Type B pancreatic cell (in vitro differentiated cells): ENCODE data around the gene MT1B. TPM values are rescaled to one million over a fixed set of nuclear protein-coding genes. Genes with fewer than 3 reads are reported as not detected.

Experiments
- DNase-seq: peaks from one replicate; pipeline ENCODE4 v3.0.0; 2021; ENCODE audit warnings: mixed read lengths; ENCODE audit not compliant: unreplicated experiment; ENCODE audit errors: extremely low spot score
- H3K27ac Mint-ChIP-seq: 2 replicates; pipeline ENCODE4 v1.8.0; 2021; ENCODE audit warnings: mild to moderate bottlenecking, mixed read lengths
- H3K27me3 Mint-ChIP-seq: 2 replicates; pipeline ENCODE4 v1.8.0; 2021; ENCODE audit warnings: mixed read lengths
- H3K36me3 Mint-ChIP-seq: 2 replicates; pipeline ENCODE4 v1.8.0; 2021; ENCODE audit warnings: mixed read lengths
- H3K4me1 Mint-ChIP-seq: one replicate; pipeline ENCODE4 v1.8.0; 2021; ENCODE audit warnings: mixed read lengths; ENCODE audit not compliant: unreplicated experiment
- H3K4me3 Mint-ChIP-seq: 2 replicates; pipeline ENCODE4 v1.8.0; 2021; ENCODE audit warnings: mild to moderate bottlenecking, mixed read lengths
- H3K9me3 Mint-ChIP-seq: 2 replicates; pipeline ENCODE4 v1.8.0; 2021; ENCODE audit warnings: mixed read lengths
- CTCF ChIP-seq: fragments of 200-600 bp; sonication (generic); conservative IDR thresholded peaks from 2 replicates; pipeline ENCODE4 v1.5.0; 2021; ENCODE audit warnings: antibody characterized with exemption, mild to moderate bottlenecking
- total RNA-seq: library from RNA; stranded (reverse); gene quantifications from 2 replicates; pipeline ENCODE4 v1.2.1, GENCODE V29; 2021; ENCODE audit warnings: low replicate concordance

The MT1B gene
- total RNA-seq, 1 donor from 2014 or later = not detected

- no peak overlapping the region for H3K4me3 Mint-ChIP-seq
- peaks cover 18% of the 10 kb centered on the region for H3K9me3 Mint-ChIP-seq
- peaks cover 24% of the 10 kb centered on the region for H3K27me3 Mint-ChIP-seq
- peaks cover 5% of the 10 kb centered on the region for H3K4me1 Mint-ChIP-seq
- no peak for DNase-seq
- H3K36me3 Mint-ChIP-seq = peaks cover 10% of the 10 kb centered on the region
- no peak for TF ChIP-seq CTCF
- no peak overlapping the region for H3K27ac Mint-ChIP-seq
Observed at GRCh38 chr16:56690420-56691122, 38.9 kb downstream of the MT1B start.

GRCh38 chr16:56691885-56692284 lies 40.2 kb downstream of the MT1B start:
- TF ChIP-seq CTCF = no peak
- no peak for DNase-seq
- peaks cover 5% of the 10 kb centered on the region for H3K36me3 Mint-ChIP-seq
- H3K4me1 Mint-ChIP-seq = peaks cover 5% of the 10 kb centered on the region
- H3K4me3 Mint-ChIP-seq = peak overlapping the region; percentile 49
- H3K9me3 Mint-ChIP-seq = peaks cover 15% of the 10 kb centered on the region
- peak overlapping the region; percentile 96 for H3K27ac Mint-ChIP-seq
- H3K27me3 Mint-ChIP-seq = peaks cover 21% of the 10 kb centered on the region

GRCh38 chr16:56695246-56695645 lies 43.6 kb downstream of the MT1B start:
- no peak for TF ChIP-seq CTCF
- H3K4me3 Mint-ChIP-seq = no peak overlapping the region
- peaks cover 9% of the 10 kb centered on the region for H3K27me3 Mint-ChIP-seq
- no peak overlapping the region for H3K27ac Mint-ChIP-seq
- no peaks in the 10 kb centered on the region for H3K36me3 Mint-ChIP-seq
- no peak for DNase-seq
- H3K9me3 Mint-ChIP-seq = peaks cover 9% of the 10 kb centered on the region
- peaks cover 5% of the 10 kb centered on the region for H3K4me1 Mint-ChIP-seq

- DNase-seq = no peak
- Mint-ChIP-seq H3K27me3 (no peaks in the 10 kb centered on the region), H3K27ac (no peak overlapping the region), H3K9me3 (no peaks in the 10 kb centered on the region), H3K36me3 (no peaks in the 10 kb centered on the region), H3K4me1 (peaks cover 9% of the 10 kb centered on the region), H3K4me3 (no peak overlapping the region)
- no peak for TF ChIP-seq CTCF
Observed at GRCh38 chr16:56697456-56698155, 45.9 kb downstream of the MT1B start.

GRCh38 chr16:56700195-56700594 lies 48.5 kb downstream of the MT1B start:
- H3K27ac Mint-ChIP-seq = no peak overlapping the region
- peaks cover 9% of the 10 kb centered on the region for H3K4me1 Mint-ChIP-seq
- no peaks in the 10 kb centered on the region for H3K9me3 Mint-ChIP-seq
- no peaks in the 10 kb centered on the region for H3K36me3 Mint-ChIP-seq
- no peak for TF ChIP-seq CTCF
- no peak overlapping the region for H3K4me3 Mint-ChIP-seq
- peaks cover 2% of the 10 kb centered on the region for H3K27me3 Mint-ChIP-seq
- no peak for DNase-seq
